ENCODE data around the gene UBAC2. TPM values are rescaled to one million over a fixed set of nuclear protein-coding genes. Genes with fewer than 3 reads are reported as not detected.

Gene UBAC2
- total and polyA plus RNA-seq, 2 of the 8 experiments (the other 6 are each of a cell fraction or from before 2014, with no cell fraction given), result 75.9 to 76.9 TPM

- Histone ChIP-seq H3K79me1 (ENCODE audit: low read depth, low read length) (no peaks in the 10 kb centered on the region), H4K5ac (ENCODE audit: insufficient read length, low read depth, low read length) (no peak overlapping the region), H2BK120ac (replicated peaks; ENCODE audit: low read depth, low read length) (no peak overlapping the region), H3K14ac (ENCODE audit: insufficient read length) (no peak overlapping the region), H4K20me1 (replicated peaks in 1 of 2; ENCODE audit: control insufficient read depth in 1 of 2, insufficient read depth in 2 of 2, low read length in 2 of 2) (peaks cover 3 to 6% of the 10 kb centered on the region in 2 experiments), H2BK20ac (ENCODE audit: low read length) (no peak overlapping the region), H3K56ac (replicated peaks; ENCODE audit: insufficient read length, low read depth, low read length) (no peak overlapping the region), H3K4me2 (ENCODE audit: insufficient read depth in 1 of 2, low read depth in 2 of 2, low read length in 2 of 2) (no peak overlapping the region), H3K4me1 (replicated peaks in 1 of 4; ENCODE audit: control insufficient read depth in 3 of 4, insufficient read depth in 4 of 4, low read length in 3 of 4) (no peaks in the 10 kb centered on the region; a peak in 1 of 7 replicates), H3K4ac (replicated peaks; ENCODE audit: insufficient read length, low read depth, low read length) (no peak overlapping the region), H2BK5ac (ENCODE audit: low read depth, low read length) (peak overlapping the region; percentile 60; the same call in 1 of the 2 replicates), H3K9me3 (ENCODE audit: insufficient read depth in 2 of 2, low read depth in 1 of 2, low read length in 1 of 2) (no peaks in the 10 kb centered on the region), H2BK12ac (ENCODE audit: low read depth, low read length) (no peak overlapping the region), H3K23me2 (ENCODE audit: low read depth, low read length) (no peaks in the 10 kb centered on the region), H3K79me2 (ENCODE audit: control insufficient read depth in 1 of 2, insufficient read depth in 2 of 2, low read length in 2 of 2) (no peaks in the 10 kb centered on the region), H3K27me3 (replicated peaks in 1 of 4; ENCODE audit: control insufficient read depth in 3 of 4, extremely low read depth in 1 of 4, insufficient read depth in 3 of 4, low read length in 3 of 4) (no peaks in the 10 kb centered on the region), H4K8ac (ENCODE audit: extremely low read depth, insufficient read depth, low read length) (no peak overlapping the region), H3K18ac (ENCODE audit: extremely low read depth, low read length) (no peak overlapping the region), H2AFZ (ENCODE audit: low read length) (no peak overlapping the region), H3K36me3 (ENCODE audit: control insufficient read depth in 2 of 4, insufficient read depth in 4 of 4, low read length in 3 of 4) (no peaks in the 10 kb centered on the region), H3K9ac (replicated peaks in 1 of 4; ENCODE audit: extremely low read depth in 1 of 4, low read depth in 3 of 4, low read length in 3 of 4) (no peak overlapping the region), H2BK15ac (ENCODE audit: low read length) (no peak overlapping the region), H4K91ac (replicated peaks; ENCODE audit: insufficient read length, low read length) (no peak overlapping the region), H3K23ac (ENCODE audit: insufficient read length) (no peak overlapping the region), H2AK5ac (ENCODE audit: low read depth, low read length) (no peak overlapping the region), H3K27ac (ENCODE audit: low read depth, low read length) (no peak overlapping the region), H3K4me3 (ENCODE audit: extremely low read depth in 1 of 4, insufficient read depth in 2 of 4, low read depth in 3 of 4, low read length in 4 of 4) (no peak overlapping the region)
- POLR2A ChIA-PET (ENCODE audit: partially characterized antibody), result no interaction called here
- WGBS, 2 experiments (ENCODE audit: extremely low coverage in 1 of 2, insufficient coverage in 1 of 2, insufficient read length in 1 of 2, insufficient replicate concordance in 2 of 2, low coverage in 1 of 2, low lambda C conversion rate in 2 of 2, missing lambda C conversion rate in 1 of 2), result 83% methylated on average over 14 of the region's 14 CpGs; no CpG with 5 or more reads in 1 of the 2 experiments
- FAIRE-seq (no peak), DNase-seq (ENCODE audit: low read depth in 1 of 2, low spot score in 2 of 2) (no peak)
- CTCF ChIA-PET (ENCODE audit: partially characterized antibody), result interaction anchor here (0.7 to 2.0 kb wide), 7 partner anchors 9 to 743 kb away, joined by 3 to 5 read pairs (median 3); no protein-coding TSS in a partner anchor
- TF ChIP-seq KDM5A (IDR thresholded peaks at IDR 0.05; ENCODE audit: low read length) (no peak), MAX (IDR thresholded peaks at IDR 0.05) (no peak), TAF1 (IDR thresholded peaks at IDR 0.05; ENCODE audit: low read depth, low read length) (no peak), SAP30 (IDR thresholded peaks at IDR 0.05; ENCODE audit: insufficient read depth, insufficient replicate concordance, low read length) (no peak), SIN3A (conservative IDR thresholded peaks at IDR 0.05 in 1 of 2, IDR thresholded peaks at IDR 0.05 in 1 of 2; ENCODE audit: low read depth in 1 of 2, low read length in 2 of 2) (no peak), POLR2AphosphoS5 (IDR thresholded peaks at IDR 0.05; ENCODE audit: low read depth, low read length) (no peak), BACH1 (IDR thresholded peaks at IDR 0.05; ENCODE audit: low read length) (no peak), SIX5 (IDR thresholded peaks at IDR 0.05; ENCODE audit: low read depth, low read length) (no peak), CBX5 (IDR thresholded peaks at IDR 0.05; ENCODE audit: low read depth, low read length) (no peak), RFX5 (IDR thresholded peaks at IDR 0.05; ENCODE audit: borderline replicate concordance, low read depth, low read length) (no peak), MAFK (IDR thresholded peaks at IDR 0.05; ENCODE audit: low read depth, low read length) (no peak), BCL11A (IDR thresholded peaks at IDR 0.05; ENCODE audit: low read depth in 2 of 2, low read length in 2 of 2) (no peak), CTBP2 (IDR thresholded peaks at IDR 0.05; ENCODE audit: borderline replicate concordance, insufficient read depth, insufficient read length, low read length) (no peak)
These were observed 103.3 kb downstream of the UBAC2 start for GRCh38 chr13:99303863-99304521.
